Neural progenitor cell (in vitro differentiated cells): ENCODE data around the gene SEC16B. TPM values are rescaled to one million over a fixed set of nuclear protein-coding genes. Genes with fewer than 3 reads are reported as not detected.

Experiments used
- DNase-seq: peaks from one replicate; pipeline ENCODE4 v3.0.0-alpha.2; 2016; ENCODE audit warnings: low spot score
- H2AFZ ChIP-seq: fragments of 200-600 bp; sonication (generic); replicated peaks from 2 replicates; pipeline ENCODE4 v1.6.1; 2016; ENCODE audit warnings: antibody characterized with exemption
- H3F3A ChIP-seq: fragments of 200-600 bp; sonication (generic); 2 replicates; pipeline ENCODE4 v1.6.1; 2016; ENCODE audit warnings: antibody characterized with exemption, low read depth
- H3K27ac ChIP-seq: fragments of 200-600 bp; sonication (generic); 2 replicates; pipeline ENCODE4 v1.5.1; 2016; ENCODE audit warnings: mild to moderate bottlenecking
- H3K27me3 ChIP-seq: fragments of 200-600 bp; sonication (generic); 2 replicates; pipeline ENCODE4 v1.6.1; 2016; ENCODE audit warnings: mild to moderate bottlenecking, moderate library complexity
- H3K36me3 ChIP-seq: fragments of 200-600 bp; sonication (generic); 2 replicates; pipeline ENCODE4 v1.5.1; 2016
- H3K4me1 ChIP-seq: fragments of 200-600 bp; sonication (generic); 2 replicates; pipeline ENCODE4 v1.6.1; 2016; ENCODE audit warnings: mixed run types
- H3K4me2 ChIP-seq: fragments of 200-600 bp; sonication (generic); 2 replicates; pipeline ENCODE4 v1.6.1; 2016
- H3K4me3 ChIP-seq: fragments of 200-600 bp; sonication (generic); 2 replicates; pipeline ENCODE4 v1.5.1; 2016
- H3K79me2 ChIP-seq: fragments of 200-600 bp; sonication (generic); 2 replicates; pipeline ENCODE4 v1.6.1; 2016; ENCODE audit warnings: low read depth
- H3K9ac ChIP-seq: fragments of 200-600 bp; sonication (generic); 2 replicates; pipeline ENCODE4 v1.6.1; 2016
- H3K9me3 ChIP-seq: fragments of 200-600 bp; sonication (generic); 2 replicates; pipeline ENCODE4 v1.5.1; 2016; ENCODE audit warnings: low read depth
- H4K20me1 ChIP-seq: fragments of 200-600 bp; sonication (generic); 2 replicates; pipeline ENCODE4 v1.6.1; 2016; ENCODE audit warnings: low read depth
- H3K27ac Mint-ChIP-seq: 3 replicates; pipeline ENCODE4 v1.8.0; 2021; ENCODE audit warnings: mixed read lengths
- H3K27me3 Mint-ChIP-seq: 2 replicates; pipeline ENCODE4 v1.8.0; 2022; ENCODE audit warnings: low read depth, mild to moderate bottlenecking, inconsistent platforms, moderate library complexity, mixed read lengths; ENCODE audit not compliant: insufficient read depth
- H3K36me3 Mint-ChIP-seq: 3 replicates; pipeline ENCODE4 v1.8.0; 2021; ENCODE audit warnings: mixed read lengths
- H3K4me1 Mint-ChIP-seq: 3 replicates; pipeline ENCODE4 v1.8.0; 2021; ENCODE audit warnings: mixed read lengths
- H3K4me3 Mint-ChIP-seq: 3 replicates; pipeline ENCODE4 v1.8.0; 2021; ENCODE audit warnings: mild to moderate bottlenecking, moderate library complexity, mixed read lengths
- H3K9me3 Mint-ChIP-seq: 3 replicates; pipeline ENCODE4 v1.8.0; 2020; ENCODE audit warnings: mixed read lengths
- EZH2 ChIP-seq: fragments of 200-600 bp; sonication (generic); IDR thresholded peaks from 2 replicates; pipeline ENCODE4 v1.6.1; 2017; ENCODE audit warnings: antibody characterized with exemption, mild to moderate bottlenecking, moderate library complexity
- EZH2phosphoT487 ChIP-seq: fragments of 200-600 bp; sonication (generic); IDR thresholded peaks from 2 replicates; pipeline ENCODE4 v1.6.1; 2017; ENCODE audit warnings: antibody characterized with exemption
- total RNA-seq: library from RNA; depleted of rRNA; stranded (reverse); fragments of >200 nt; gene quantifications from 2 replicates; pipeline ENCODE4 v1.2.3, GENCODE V29; 2015; ENCODE audit warnings: low replicate concordance
- TF ChIP-seq, protein P1 (sequence below): fragments of 200-600 bp; sonication (generic); IDR thresholded peaks from 2 replicates; pipeline ENCODE4 v1.5.1; 2017; ENCODE audit warnings: antibody characterized with exemption, mild to moderate bottlenecking

SEC16B gene
- total RNA-seq, 1 donor from 2014 or later: 0.67 TPM

- no peak overlapping the region for H3K27ac ChIP-seq
- Mint-ChIP-seq H3K27me3 (peaks cover 4% of the 10 kb centered on the region), H3K4me1 (peaks cover 27% of the 10 kb centered on the region), H3K36me3 (no peaks in the 10 kb centered on the region), H3K4me3 (no peak overlapping the region), H3K27ac (no peak overlapping the region), H3K9me3 (no peaks in the 10 kb centered on the region)
- no peak overlapping the region for H3K4me3 ChIP-seq
- TF ChIP-seq EZH2 (no peak), EZH2phosphoT487 (no peak)
- TF ChIP-seq, protein P1, sequence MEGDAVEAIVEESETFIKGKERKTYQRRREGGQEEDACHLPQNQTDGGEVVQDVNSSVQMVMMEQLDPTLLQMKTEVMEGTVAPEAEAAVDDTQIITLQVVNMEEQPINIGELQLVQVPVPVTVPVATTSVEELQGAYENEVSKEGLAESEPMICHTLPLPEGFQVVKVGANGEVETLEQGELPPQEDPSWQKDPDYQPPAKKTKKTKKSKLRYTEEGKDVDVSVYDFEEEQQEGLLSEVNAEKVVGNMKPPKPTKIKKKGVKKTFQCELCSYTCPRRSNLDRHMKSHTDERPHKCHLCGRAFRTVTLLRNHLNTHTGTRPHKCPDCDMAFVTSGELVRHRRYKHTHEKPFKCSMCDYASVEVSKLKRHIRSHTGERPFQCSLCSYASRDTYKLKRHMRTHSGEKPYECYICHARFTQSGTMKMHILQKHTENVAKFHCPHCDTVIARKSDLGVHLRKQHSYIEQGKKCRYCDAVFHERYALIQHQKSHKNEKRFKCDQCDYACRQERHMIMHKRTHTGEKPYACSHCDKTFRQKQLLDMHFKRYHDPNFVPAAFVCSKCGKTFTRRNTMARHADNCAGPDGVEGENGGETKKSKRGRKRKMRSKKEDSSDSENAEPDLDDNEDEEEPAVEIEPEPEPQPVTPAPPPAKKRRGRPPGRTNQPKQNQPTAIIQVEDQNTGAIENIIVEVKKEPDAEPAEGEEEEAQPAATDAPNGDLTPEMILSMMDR: no peak
- no peaks in the 10 kb centered on the region for H3K9me3 ChIP-seq
- no peak overlapping the region for H2AFZ ChIP-seq
- no peaks in the 10 kb centered on the region for H3K27me3 ChIP-seq
- DNase-seq: no peak
- H3K4me1 ChIP-seq: peaks cover 5% of the 10 kb centered on the region
- H3K4me2 ChIP-seq: no peak overlapping the region
- no peak overlapping the region for H3K9ac ChIP-seq
- H4K20me1 ChIP-seq: no peaks in the 10 kb centered on the region
- no peaks in the 10 kb centered on the region for H3K36me3 ChIP-seq
- no peaks in the 10 kb centered on the region for H3F3A ChIP-seq
- no peaks in the 10 kb centered on the region for H3K79me2 ChIP-seq
Measured at GRCh38 chr1:177934927-177935326, 34.9 kb downstream of the SEC16B start.

DNA sequence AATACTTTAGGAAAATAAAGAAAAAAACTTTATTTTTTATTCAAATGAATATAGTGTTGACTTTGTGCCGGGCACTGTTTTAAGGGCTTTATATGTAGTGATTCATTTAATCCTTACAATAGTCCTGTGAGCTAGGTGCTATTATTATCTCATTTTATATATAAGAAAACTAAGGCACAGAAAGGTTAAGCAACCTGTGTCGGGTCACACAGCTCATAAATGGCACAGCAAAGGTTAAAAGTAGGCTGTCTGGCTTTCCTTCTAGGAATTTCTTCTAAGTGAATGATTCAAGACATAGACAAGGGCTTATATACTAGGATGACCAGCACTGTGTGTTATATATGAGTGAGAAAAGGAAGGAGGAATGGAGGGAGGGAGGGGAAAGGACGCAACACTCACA, 35.4 kb downstream of the SEC16B start:
- no peak overlapping the region for H3K4me2 ChIP-seq
- Mint-ChIP-seq H3K27me3 (peaks cover 4% of the 10 kb centered on the region), H3K4me1 (peaks cover 26% of the 10 kb centered on the region), H3K4me3 (no peak overlapping the region), H3K9me3 (no peaks in the 10 kb centered on the region), H3K27ac (no peak overlapping the region), H3K36me3 (no peaks in the 10 kb centered on the region)
- no peak for DNase-seq
- H3K9ac ChIP-seq: no peak overlapping the region
- TF ChIP-seq EZH2 (no peak), EZH2phosphoT487 (no peak)
- TF ChIP-seq, protein P1: no peak
- no peaks in the 10 kb centered on the region for H3K36me3 ChIP-seq
- no peaks in the 10 kb centered on the region for H3K79me2 ChIP-seq
- H2AFZ ChIP-seq: no peak overlapping the region
- H4K20me1 ChIP-seq: no peaks in the 10 kb centered on the region
- no peaks in the 10 kb centered on the region for H3K9me3 ChIP-seq
- H3F3A ChIP-seq: no peaks in the 10 kb centered on the region
- H3K4me3 ChIP-seq: no peak overlapping the region
- H3K27me3 ChIP-seq: no peaks in the 10 kb centered on the region
- peaks cover under 1% of the 10 kb centered on the region for H3K4me1 ChIP-seq
- no peak overlapping the region for H3K27ac ChIP-seq

DNA sequence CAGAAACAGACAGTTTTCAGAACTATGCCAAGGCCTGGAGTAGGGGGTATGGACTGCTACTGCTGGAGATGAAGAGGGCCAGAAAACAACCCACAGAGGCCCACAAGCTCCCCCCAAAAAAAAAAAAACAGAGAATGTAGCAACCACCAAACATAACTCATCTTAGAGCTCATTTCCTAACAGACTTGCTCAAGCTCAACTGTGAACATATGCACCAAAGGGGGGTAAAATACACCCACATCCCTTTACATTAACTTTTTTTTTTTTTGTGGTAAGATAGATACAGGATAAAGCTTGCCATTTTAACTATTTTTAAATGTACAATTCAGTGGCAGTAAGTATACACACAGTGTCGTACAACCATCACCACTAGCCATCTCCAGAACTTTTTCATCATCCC, 36.0 kb downstream of the SEC16B start:
- Histone ChIP-seq H3K79me2 (no peaks in the 10 kb centered on the region), H3K4me2 (no peak overlapping the region), H3K4me1 (peaks cover 2% of the 10 kb centered on the region), H3K9ac (no peak overlapping the region), H3K4me3 (no peak overlapping the region), H3K36me3 (no peaks in the 10 kb centered on the region), H3K27ac (no peak overlapping the region), H3K9me3 (no peaks in the 10 kb centered on the region), H3F3A (no peaks in the 10 kb centered on the region), H3K27me3 (no peaks in the 10 kb centered on the region), H4K20me1 (no peaks in the 10 kb centered on the region), H2AFZ (no peak overlapping the region)
- Mint-ChIP-seq H3K4me3 (no peak overlapping the region), H3K27ac (no peak overlapping the region), H3K27me3 (peaks cover 4% of the 10 kb centered on the region), H3K36me3 (no peaks in the 10 kb centered on the region), H3K4me1 (peaks cover 27% of the 10 kb centered on the region), H3K9me3 (no peaks in the 10 kb centered on the region)
- TF ChIP-seq EZH2: no peak
- TF ChIP-seq, protein P1: no peak
- no peak for TF ChIP-seq EZH2phosphoT487
- no peak for DNase-seq
